Thyroid gland (tissue), 4 donors: Measurements from ENCODE around the gene ZNF711. TPM values are rescaled to one million over a fixed set of nuclear protein-coding genes. Genes with fewer than 3 reads are reported as not detected.
A peak's percentile ranks its signal among the peaks of the same experiment; 100 is the strongest.
"Not testable (repeated sequence)": the region's sequence is repeated elsewhere in the genome, so short reads cannot be mapped to it uniquely, and the experiment has no call there.

ENCODE experiments used
- DNase-seq, 2 donors: peaks; one replicate each; pipeline ENCODE4 v3.0.0-alpha.2; 2019
- H3K27ac ChIP-seq, 3 donors: fragments of 200-600 bp; sonication (generic); 1 replicate in 2 of 3; 2 replicates in 1 of 3; pipeline ENCODE4 v1.5.1; 2016 to 2019; ENCODE audit warnings: mild to moderate bottlenecking in 1 of 3, moderate library complexity in 1 of 3
- H3K27me3 ChIP-seq: fragments of 200-600 bp; sonication (generic); one replicate; pipeline ENCODE4 v1.5.1; 2019
- H3K36me3 ChIP-seq, 2 donors: fragments of 200-600 bp; sonication (generic); one replicate each; pipeline ENCODE4 v1.5.1; 2016 to 2019
- H3K4me1 ChIP-seq, 2 donors: fragments of 200-600 bp; sonication (generic); one replicate each; pipeline ENCODE4 v1.5.1; 2017 to 2019
- H3K4me3 ChIP-seq, 3 donors: fragments of 200-600 bp; sonication (generic); replicated peaks in 1 of 3; 1 replicate in 2 of 3; 2 replicates in 1 of 3; pipeline ENCODE4 v1.5.1; 2016; ENCODE audit warnings: mild to moderate bottlenecking in 1 of 3
- H3K9me3 ChIP-seq: fragments of 200-600 bp; sonication (generic); one replicate; pipeline ENCODE4 v1.5.1; 2017
- POLR2A ChIP-seq, 2 donors: fragments of 450-650 bp; IDR thresholded peaks; one replicate each; pipeline ENCODE4 v1.6.1; 2017; ENCODE audit warnings: antibody characterized with exemption in 2 of 2, mild to moderate bottlenecking in 2 of 2, moderate library complexity in 1 of 2
- WGBS, 2 donors: methylation state at CpG; one replicate each; pipeline ENCODE4 v1.1.5; 2017; 5-methylcytosine and 5-hydroxymethylcytosine counted together
- intact Hi-C: fragments of 100-400 bp; cut with DNase I; formaldehyde crosslinking; loops from one replicate; pipeline ENCODE4 v1.15.1; 2023
- total RNA-seq, 4 donors: library from RNA; depleted of rRNA; stranded (reverse); fragments of >200 nt; gene quantifications; one replicate each; pipeline ENCODE4 v1.2.3, GENCODE V29; 2016
- TF ChIP-seq, protein P1 (sequence below), 6 experiments: fragments of 200-600 bp in 3 of 6; fragments of 450-650 bp in 3 of 6; sonication (generic) in 3 of 6; IDR thresholded peaks; one replicate each; pipeline ENCODE4 v1.5.1; 2016 to 2019; ENCODE audit warnings: antibody characterized with exemption in 6 of 6, mild to moderate bottlenecking in 2 of 6, inconsistent platforms in 1 of 6, moderate library complexity in 1 of 6

The ZNF711 gene
- total RNA-seq, 4 donors from 2014 or later: 8.6 to 9.6 (median 9.0) TPM

DNA sequence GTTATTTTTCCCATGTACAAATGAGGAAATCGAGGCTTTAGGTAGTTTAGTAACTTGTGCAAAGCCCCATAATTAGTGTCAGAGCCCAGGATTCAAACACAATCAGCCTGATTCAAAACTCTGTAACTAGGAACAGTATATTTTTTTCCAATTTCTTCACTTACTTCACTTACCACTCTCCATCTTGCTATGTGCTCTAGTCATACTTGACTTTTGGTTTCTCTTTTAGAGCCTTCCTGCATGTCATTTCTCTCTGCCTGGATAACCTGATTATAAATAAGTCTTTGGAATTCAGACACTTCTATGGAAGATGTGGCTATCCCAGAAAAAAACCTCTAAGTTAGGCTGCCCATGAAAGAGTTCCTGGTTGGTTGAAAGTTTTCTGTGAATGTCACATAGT is 22.4 kb upstream of the ZNF711 start:
- H3K4me3 ChIP-seq: no peak overlapping the region
- DNase-seq: no peak
- no peaks in the 10 kb centered on the region for H3K9me3 ChIP-seq
- TF ChIP-seq POLR2A (IDR thresholded peaks at IDR 0.05): no peak
- TF ChIP-seq, protein P1, sequence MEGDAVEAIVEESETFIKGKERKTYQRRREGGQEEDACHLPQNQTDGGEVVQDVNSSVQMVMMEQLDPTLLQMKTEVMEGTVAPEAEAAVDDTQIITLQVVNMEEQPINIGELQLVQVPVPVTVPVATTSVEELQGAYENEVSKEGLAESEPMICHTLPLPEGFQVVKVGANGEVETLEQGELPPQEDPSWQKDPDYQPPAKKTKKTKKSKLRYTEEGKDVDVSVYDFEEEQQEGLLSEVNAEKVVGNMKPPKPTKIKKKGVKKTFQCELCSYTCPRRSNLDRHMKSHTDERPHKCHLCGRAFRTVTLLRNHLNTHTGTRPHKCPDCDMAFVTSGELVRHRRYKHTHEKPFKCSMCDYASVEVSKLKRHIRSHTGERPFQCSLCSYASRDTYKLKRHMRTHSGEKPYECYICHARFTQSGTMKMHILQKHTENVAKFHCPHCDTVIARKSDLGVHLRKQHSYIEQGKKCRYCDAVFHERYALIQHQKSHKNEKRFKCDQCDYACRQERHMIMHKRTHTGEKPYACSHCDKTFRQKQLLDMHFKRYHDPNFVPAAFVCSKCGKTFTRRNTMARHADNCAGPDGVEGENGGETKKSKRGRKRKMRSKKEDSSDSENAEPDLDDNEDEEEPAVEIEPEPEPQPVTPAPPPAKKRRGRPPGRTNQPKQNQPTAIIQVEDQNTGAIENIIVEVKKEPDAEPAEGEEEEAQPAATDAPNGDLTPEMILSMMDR (IDR thresholded peaks at IDR 0.05): no peak
- WGBS, 2 donors: 73 to 85% methylated on average over 1 of the region's 1 CpG
- H3K27me3 ChIP-seq: no peaks in the 10 kb centered on the region
- H3K4me1 ChIP-seq: no peaks in the 10 kb centered on the region
- intact Hi-C loops: no loop called here
- H3K27ac ChIP-seq: no peak overlapping the region
- no peaks in the 10 kb centered on the region for H3K36me3 ChIP-seq

DNA sequence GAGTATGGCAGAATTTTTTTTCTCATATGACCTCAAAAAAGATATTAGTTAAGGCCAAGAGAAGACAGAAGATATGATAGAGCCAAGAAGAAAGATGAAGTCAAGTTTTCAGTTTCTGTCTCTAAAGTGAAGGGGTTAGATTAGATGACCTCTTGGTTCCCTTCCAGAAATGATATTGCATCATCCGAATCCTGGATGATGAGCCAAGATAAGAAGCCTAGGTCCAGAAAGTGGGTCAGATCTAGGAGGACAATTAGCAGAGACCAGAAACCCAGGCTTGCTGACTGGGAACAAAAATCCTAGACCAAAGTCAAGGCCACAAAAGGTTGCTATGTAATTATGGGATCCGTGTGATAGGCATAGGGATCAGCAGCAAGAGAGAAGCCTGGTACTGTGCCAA is 20.4 kb upstream of the ZNF711 start:
- intact Hi-C loops: no loop called here
- H3K4me1 ChIP-seq: no peaks in the 10 kb centered on the region

DNA sequence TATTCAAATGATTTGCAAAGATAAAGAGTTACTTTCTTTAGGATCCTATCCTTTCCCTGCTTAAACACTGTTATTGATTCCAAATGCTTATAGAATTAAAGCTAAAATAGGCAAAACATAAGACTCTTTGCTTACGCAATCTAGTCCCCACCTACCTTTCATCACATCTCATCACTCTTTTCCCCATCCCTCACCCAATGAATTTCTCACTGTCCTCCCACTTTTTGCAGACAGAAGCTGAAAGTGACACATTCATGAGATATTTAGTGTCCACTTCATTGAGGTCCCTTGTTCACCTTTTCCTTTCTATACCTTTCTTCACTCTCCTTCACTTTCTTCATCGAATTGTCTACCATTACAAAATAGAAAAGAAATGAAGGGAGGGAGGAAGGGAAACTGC is 636 bp upstream of the ZNF711 start:
- DNase-seq: no peak
- intact Hi-C loops: no loop called here
- Histone ChIP-seq H3K9me3 (no peaks in the 10 kb centered on the region), H3K27me3 (no peaks in the 10 kb centered on the region), H3K27ac (peak overlapping the region in 1 of 3 donors; percentile 53), H3K4me1 (no peaks in the 10 kb centered on the region), H3K4me3 (no peak overlapping the region), H3K36me3 (no peaks in the 10 kb centered on the region)
- TF ChIP-seq, protein P1 (IDR thresholded peaks at IDR 0.05): no peak
- no peak for TF ChIP-seq POLR2A (IDR thresholded peaks at IDR 0.05)
- 38 to 45% methylated on average over 2 of the region's 2 CpGs for WGBS, 2 donors

More for the DNA sequence above, 20.4 kb upstream of the ZNF711 start:
- 68 to 81% methylated on average over 2 of the region's 2 CpGs for WGBS, 2 donors
- TF ChIP-seq, protein P1 (IDR thresholded peaks at IDR 0.05): no peak
- no peak for TF ChIP-seq POLR2A (IDR thresholded peaks at IDR 0.05)
- Histone ChIP-seq H3K4me3 (no peak overlapping the region), H3K36me3 (no peaks in the 10 kb centered on the region), H3K9me3 (no peaks in the 10 kb centered on the region), H3K27me3 (no peaks in the 10 kb centered on the region), H3K27ac (no peak overlapping the region)
- no peak for DNase-seq

DNA sequence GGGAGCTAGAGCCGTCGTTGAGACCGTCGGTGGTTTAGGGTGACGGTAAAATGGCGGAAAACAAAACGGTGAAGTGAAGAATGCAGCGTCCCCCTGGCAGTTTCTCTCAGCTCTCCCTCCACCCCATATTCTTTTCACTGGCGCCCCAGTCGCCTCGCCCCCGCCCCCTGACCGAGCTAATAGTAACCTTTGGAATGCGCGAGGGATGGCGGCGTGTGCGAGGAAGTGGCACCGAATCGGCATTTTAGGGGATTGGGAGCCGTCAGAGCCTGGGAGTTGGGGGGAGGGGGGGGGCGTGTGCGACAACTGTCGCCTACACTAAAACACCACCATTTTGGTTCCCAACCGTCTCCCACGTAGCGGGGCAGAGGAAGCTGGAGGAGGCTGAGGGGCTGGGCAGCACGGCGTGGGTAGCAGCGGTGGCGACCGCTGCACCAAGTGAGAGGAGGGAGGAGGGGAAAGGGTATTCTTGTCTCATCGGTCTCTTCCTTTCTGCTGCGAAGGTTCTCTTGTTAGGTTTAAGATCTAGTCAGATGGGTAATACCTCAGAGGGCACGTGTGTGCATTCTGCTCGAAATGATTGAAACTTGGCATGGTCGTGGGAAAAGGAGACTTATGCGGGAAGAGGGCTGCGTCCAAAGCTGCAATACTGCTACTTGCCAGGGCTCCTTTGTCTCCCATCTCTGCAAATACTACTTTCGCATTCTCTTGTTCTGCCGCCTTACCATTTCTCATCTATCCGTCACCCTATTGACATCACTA is 840 bp downstream of the ZNF711 start:
- TF ChIP-seq, protein P1 (IDR thresholded peaks at IDR 0.05): no peak
- no peak for TF ChIP-seq POLR2A (IDR thresholded peaks at IDR 0.05)
- peak; percentile 4 to 7 for DNase-seq
- peak overlapping the region in 2 of 3 donors; percentile 53 to 55 for H3K27ac ChIP-seq
- H3K4me1 ChIP-seq: no peaks in the 10 kb centered on the region
- intact Hi-C loops: no loop called here
- no peaks in the 10 kb centered on the region for H3K9me3 ChIP-seq
- H3K27me3 ChIP-seq: no peaks in the 10 kb centered on the region
- WGBS, 2 donors: 0 to 3% methylated on average over 27 to 36 of the region's 42 CpGs
- peak overlapping the region in 2 of 3 donors; percentile 33 to 41 for H3K4me3 ChIP-seq
- H3K36me3 ChIP-seq: no peaks in the 10 kb centered on the region

DNA sequence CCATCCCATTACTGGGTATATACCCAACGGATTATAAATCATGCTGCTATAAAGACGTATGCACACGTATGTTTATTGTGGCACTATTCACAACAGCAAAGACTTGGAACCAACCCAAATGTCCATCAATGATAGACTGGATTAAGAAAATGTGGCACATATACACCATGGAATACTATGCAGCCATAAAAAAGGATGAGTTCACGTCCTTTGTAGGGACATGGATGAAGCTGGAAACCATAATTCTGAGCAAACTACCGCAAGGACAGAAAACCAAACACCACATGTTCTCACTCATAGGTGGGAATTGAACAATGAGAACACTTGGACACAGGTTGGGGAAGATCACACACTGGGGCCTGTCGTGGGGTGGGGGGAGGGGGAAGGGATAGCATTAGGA is 41.5 kb downstream of the ZNF711 start:
- intact Hi-C loops, H3K27ac ChIP-seq, DNase-seq, H3K9me3 ChIP-seq, H3K4me1 ChIP-seq, H3K4me3 ChIP-seq, H3K36me3 ChIP-seq, H3K27me3 ChIP-seq: not testable (repeated sequence)
- 90 to 97% methylated on average over 6 of the region's 6 CpGs for WGBS, 2 donors
